Smooth muscle cell of the brain vasculature (primary cell): Measurements from ENCODE around the gene CIDEB.

Source experiments
- DNase-seq: peaks from one replicate; pipeline ENCODE4 v3.0.0-alpha.2; 2012; ENCODE audit warnings: low read depth, low spot score

CIDEB gene

GRCh38 chr14:24270537-24271133, 37.1 kb downstream of the CIDEB start:
- DNase-seq = no peak

GRCh38 chr14:24269910-24270536, 37.8 kb downstream of the CIDEB start:
- no peak for DNase-seq

GRCh38 chr14:24269368-24269767, 38.4 kb downstream of the CIDEB start:
- no peak for DNase-seq

GRCh38 chr14:24268225-24268624, 39.6 kb downstream of the CIDEB start:
- DNase-seq = no peak

- DNase-seq = no peak
Observed at GRCh38 chr14:24267516-24267915, 40.3 kb downstream of the CIDEB start.

GRCh38 chr14:24266344-24267244, 41.2 kb downstream of the CIDEB start:
- no peak for DNase-seq

GRCh38 chr14:24264298-24264697, 43.5 kb downstream of the CIDEB start:
- DNase-seq = no peak

- no peak for DNase-seq
Observed at GRCh38 chr14:24263848-24264247, 43.9 kb downstream of the CIDEB start.

GRCh38 chr14:24262821-24263733, 44.7 kb downstream of the CIDEB start, which contains the start of gene TGM1:
TGM1 (minus strand) TSS chr14:24263177; CDS start chr14:24262352, 825 bp downstream.
- DNase-seq = no peak

- no peak for DNase-seq
Observed at GRCh38 chr14:24261969-24262327, 45.8 kb downstream of the CIDEB start.

- no peak for DNase-seq
Observed at GRCh38 chr14:24261256-24261968, 46.4 kb downstream of the CIDEB start.

- no peak for DNase-seq
Observed at GRCh38 chr14:24260780-24261157, 47.0 kb downstream of the CIDEB start.

- DNase-seq = no peak
Observed at GRCh38 chr14:24260026-24260779, 47.6 kb downstream of the CIDEB start.

GRCh38 chr14:24259282-24260025, 48.3 kb downstream of the CIDEB start:
- no peak for DNase-seq

- no peak for DNase-seq
Observed at GRCh38 chr14:24258548-24259265, 49.1 kb downstream of the CIDEB start.

GRCh38 chr14:24258119-24258518, 49.7 kb downstream of the CIDEB start:
- DNase-seq = no peak

- no peak for DNase-seq
Observed at GRCh38 chr14:24256960-24257359, 50.8 kb downstream of the CIDEB start.

GRCh38 chr14:24255931-24256711, 51.7 kb downstream of the CIDEB start:
- DNase-seq = no peak
